NCI-H526 (cell line): Measurements from ENCODE around the gene ZDHHC9.
A peak's percentile ranks its signal among the peaks of the same experiment; 100 is the strongest.

Source experiments
- DNase-seq, 2 experiments: peaks; one replicate each; lab custom pipeline; 2025; lab: John Stamatoyannopoulos, UW

Gene ZDHHC9

DNA sequence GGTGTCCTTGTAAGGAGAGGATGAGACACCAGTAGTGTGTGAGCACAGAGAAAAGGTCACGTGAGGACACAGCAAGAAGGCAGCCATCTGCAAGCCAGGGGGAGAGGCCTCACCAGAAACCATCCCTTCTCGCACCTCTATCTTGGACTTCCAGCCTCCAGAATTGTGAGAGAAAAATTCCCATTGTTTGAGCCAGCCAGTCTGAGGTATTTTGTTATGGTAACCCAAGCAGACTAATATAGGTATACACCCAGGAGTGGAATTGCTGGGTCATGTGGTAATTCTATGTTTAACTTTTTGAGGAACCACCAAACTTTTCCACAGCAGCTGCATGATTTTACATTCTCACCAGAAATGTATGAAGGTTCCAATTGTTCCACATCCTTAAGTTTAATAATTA lies 25.6 kb downstream of the ZDHHC9 start:
- no peak for DNase-seq

DNA sequence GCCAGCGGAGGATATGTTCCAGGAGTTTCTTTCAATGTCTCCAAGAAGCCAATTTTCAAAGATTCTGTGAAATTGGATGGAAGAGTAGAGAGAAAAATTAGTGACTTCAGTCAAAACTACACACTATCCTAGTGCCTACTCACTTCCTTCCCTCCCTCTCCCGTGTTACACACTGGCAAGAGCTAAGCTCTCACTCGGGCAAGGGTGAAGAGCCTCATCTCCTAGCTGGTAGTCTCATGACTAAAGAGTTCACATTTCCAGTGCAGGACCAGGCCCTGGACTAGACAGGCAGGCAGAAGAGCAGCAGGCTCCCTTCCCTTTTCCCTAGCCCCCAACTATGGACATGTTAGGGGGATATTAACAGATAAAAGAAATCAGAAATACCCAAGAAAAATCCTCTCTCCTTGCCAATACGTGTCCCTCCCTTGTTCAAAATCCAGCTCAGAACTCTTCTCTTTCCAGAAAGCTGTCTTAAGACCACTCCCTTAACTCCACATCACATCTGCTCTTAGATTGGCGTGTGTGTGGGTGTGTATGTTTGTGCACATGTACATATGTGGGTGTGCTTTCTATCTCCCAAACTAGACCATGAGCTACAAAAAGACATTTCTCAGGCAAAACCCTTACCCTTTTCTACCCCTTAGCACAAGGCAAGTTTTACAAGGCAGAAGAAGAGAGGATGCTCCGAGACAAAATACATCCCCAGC lies 29.9 kb downstream of the ZDHHC9 start:
- no peak for DNase-seq

DNA sequence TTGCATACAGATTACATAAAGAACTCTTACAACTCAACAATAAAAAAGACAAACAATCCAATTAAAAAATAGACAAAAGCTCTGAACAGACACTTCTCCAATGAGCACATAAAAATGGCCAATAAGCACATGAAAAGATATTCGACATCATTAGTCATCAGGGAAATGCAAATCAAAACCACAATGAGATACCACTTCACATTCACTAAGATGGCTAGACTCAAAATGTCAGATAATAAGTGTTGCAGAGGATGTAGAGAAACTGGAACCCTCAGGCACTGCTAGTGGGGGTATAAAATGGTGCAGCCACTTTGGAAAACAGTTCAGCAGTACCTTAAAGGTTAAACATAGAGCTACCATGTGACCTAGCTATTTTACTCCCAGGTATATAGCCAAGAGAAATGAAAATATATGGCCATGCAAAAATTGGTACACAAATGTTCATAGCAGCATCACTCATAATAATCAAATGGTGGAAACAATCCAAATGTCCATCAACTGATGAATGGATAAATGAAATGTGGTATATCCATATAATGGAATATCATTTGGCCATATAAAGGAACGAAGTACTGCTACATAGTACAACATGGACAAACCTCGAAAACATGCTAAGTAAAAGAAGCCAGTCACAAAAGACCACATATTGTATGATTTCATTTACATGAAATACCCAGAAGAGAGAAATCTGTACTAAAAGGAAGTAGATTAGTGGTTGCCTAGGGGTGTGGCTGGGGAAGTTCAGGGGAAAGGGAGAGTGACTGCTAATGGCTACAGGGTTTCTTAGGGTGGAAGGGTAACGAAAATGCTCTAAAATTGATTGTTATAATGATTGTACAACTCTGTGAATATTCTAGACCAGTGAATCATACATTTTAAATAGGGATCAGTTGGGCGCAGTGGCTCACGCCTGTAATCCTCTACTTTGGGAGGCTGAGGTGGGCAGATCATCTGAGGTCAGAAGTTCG lies 34.6 kb downstream of the ZDHHC9 start:
- no peak for DNase-seq

DNA sequence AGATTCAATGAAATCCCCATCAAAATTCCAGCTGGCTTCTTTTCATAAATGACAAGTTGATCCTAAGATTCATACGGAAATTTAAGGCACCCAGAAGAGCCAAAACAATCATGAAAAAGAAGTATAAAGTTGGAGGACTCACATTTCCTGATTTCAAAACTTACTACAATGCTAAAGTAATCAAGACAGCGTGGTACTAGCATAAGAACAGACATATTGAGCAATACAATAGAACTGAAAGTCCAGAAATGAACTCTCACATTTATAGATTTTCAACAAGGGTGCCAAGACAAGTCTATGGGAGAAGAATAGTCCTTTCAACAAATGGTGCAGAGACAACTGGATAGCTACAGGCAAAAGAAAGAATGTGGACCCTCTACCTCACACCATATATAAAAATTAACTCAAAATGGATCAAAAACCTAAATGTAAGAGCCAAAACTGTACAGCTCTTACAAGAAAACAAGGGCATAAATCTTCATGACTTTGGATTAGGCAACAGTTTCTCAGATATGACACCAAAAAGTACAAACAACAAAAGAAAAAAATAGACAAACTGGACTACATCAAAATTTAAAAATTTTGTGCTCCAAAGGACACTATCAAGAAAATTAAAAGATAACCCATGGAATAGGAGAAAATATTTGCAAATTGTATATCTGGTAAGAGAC lies 35.4 kb downstream of the ZDHHC9 start:
- no peak for DNase-seq

DNA sequence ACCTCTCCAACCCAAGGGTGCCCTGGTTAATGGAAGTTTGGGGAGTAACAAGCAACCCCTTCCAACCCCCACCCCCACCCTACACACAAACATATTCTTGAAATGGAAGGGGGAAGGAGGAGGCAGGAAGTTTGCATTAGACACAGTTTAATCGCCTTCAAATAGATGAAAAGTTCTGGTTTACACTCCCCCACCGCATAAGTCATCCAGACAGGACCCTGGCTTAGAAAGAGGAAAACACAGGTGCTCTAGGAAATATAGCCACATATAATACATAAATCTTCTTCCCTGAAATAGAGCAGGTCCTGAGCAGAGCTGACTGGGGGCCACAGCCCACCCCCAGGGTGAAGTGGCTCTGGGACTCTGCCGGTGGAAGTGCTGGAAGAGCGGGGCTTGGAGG lies 38.9 kb downstream of the ZDHHC9 start:
- no peak for DNase-seq

DNA sequence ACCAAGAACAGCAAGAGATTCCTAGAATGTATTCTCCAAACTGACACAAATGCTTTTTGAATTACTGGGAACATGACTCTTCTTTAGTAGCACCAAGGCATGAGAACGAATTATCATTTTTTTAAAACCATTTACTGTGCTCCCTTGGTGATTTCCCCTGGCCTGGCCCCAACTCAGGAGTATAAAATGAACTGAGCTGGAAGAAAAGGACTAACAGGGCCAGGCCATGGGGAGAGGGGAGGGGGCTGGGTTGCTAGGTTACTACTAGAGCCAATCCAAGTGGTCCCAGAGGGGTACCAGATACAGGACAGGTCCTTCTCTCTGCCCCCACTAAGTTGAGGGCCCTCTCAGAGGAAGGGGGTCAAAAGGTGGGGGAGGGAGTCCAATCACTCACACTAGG lies 40.8 kb downstream of the ZDHHC9 start:
- no peak for DNase-seq

DNA sequence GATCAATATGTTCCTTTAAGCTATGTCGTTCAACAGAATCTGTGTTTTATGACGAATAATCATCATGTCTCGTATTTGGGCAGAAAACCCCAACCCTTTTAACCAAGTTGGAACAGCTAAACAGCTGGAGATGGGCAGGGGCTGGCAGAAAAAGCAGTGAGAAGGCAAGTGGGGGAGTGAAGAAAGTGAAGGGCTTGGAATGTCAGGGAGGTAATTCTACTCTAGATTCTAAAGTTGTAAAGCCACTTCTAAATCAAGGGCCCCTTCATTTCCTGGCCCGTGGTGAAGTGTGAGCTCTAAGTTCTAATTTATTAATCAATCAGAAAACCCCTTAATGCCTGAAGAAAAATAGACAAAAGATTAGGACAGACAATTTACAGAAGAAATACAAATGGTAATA lies 43.5 kb downstream of the ZDHHC9 start:
- DNase-seq, result no peak

DNA sequence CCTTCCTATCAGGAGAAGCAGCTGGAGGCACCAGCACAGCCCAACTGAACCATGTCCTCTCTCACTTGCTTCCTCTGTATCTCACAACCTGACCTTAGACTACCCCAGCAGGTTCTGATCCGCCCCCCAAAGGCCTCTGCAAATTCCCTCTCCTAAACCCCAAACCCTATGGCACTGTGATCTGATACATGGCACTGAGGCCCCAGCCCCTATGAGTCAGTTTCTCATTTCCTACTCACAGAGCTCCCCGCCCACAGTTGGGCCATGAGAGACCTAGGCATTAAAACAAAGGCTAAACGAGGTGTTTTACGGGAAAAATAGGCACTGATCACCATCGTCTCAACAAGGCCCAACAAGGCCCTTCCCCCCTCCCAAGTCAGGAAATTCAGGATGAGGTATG lies 44.8 kb downstream of the ZDHHC9 start:
- DNase-seq, result no peak

DNA sequence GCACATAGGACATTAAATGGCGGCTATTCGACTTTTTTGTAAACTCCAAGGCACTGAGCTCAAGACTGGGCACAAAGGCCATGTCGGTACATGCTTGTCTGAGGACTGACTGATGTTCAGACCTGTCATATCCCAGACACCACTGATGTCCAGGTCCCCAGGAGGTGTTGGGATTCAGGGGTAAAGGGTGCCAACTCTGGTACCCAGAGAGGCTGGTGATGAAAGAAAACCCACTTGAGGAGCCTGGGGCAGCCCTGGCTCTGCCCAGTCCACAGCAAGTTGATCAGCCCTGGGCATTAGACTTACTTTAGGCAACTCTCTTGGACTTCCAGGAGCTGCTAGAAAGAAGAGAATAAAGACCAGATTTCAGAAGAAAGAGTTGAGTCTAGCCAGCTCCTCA lies 45.2 kb downstream of the ZDHHC9 start:
- no peak for DNase-seq

DNA sequence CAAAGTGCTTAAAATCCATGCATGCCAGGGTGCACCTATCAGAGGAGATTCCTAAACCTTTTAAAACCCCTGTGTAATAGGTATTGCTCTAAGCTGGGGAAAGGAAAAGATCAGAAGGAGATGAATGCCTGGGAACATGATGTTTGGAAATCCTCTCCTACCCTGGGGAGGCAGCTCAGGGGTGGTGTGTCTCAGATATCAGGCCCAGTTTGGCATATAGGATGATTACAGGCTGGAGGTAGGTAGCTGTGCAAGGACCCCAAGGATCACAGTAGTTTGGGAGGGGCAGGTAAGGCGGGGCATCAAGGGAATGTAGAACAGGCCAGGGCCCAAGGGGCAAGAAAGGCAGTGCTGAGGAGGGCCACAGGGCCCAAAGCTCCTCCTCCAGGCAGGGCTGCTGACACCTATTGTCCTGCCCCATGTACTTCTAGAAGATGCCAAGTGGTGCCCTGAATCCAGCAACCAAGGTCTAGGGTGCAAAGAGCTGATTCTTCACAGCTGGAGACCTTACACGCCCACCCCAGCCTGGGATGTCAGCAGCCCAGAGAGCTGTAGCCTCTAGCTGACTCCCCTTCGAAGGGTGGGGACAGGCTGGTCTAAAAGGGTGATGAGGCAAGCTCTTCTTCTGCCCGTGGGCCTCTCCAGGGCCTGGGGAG lies 46.3 kb downstream of the ZDHHC9 start:
- DNase-seq, result no peak

DNA sequence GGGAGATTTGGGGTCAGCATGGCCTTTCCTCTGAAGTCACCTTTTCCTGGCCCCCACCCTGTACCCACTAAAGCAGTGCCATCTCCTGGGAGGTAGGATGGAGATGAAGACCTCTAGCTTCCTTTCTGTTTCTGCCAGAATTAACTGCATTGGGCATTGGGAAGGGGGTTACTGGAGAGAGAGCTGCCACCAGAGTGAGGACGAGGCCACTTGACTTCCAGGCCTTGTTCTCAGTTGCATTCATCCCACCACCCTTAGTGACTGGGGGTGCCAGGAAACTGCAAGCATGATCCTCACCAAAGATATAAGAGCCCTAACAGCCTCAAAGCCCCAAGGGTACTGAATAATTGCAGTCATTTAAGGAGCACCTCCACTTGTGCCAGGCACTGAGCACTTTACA lies 48.1 kb downstream of the ZDHHC9 start:
- no peak for DNase-seq

DNA sequence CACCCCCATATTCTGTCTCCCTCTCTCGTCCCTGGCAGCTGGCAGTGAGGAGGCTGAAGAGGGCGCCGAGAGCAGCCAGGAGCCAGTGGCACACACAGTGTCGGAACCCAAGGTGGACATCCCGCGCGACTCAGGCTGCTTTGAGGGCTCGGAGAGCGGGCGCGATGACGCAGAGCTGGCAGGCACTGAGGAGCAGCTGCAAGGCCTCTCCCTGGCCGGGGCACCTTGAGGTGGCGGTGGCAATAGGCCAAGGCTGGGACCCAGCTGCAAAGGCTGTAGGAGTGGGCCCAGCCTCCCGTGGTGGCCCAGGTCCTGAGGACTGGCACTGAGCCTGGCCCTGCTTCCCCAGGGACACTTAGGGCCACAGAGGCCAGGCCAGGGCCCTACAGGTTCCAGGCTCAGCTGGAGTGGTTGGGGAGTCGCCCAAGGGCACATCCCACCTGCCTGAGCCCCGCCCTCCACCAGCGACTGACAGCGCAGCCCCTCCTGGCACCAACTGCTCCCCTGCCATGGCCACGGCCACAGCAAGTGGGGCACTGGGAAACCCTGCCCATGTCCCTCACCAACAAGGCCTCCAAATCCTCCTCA lies 50.0 kb downstream of the ZDHHC9 start:
- no peak for DNase-seq

DNA sequence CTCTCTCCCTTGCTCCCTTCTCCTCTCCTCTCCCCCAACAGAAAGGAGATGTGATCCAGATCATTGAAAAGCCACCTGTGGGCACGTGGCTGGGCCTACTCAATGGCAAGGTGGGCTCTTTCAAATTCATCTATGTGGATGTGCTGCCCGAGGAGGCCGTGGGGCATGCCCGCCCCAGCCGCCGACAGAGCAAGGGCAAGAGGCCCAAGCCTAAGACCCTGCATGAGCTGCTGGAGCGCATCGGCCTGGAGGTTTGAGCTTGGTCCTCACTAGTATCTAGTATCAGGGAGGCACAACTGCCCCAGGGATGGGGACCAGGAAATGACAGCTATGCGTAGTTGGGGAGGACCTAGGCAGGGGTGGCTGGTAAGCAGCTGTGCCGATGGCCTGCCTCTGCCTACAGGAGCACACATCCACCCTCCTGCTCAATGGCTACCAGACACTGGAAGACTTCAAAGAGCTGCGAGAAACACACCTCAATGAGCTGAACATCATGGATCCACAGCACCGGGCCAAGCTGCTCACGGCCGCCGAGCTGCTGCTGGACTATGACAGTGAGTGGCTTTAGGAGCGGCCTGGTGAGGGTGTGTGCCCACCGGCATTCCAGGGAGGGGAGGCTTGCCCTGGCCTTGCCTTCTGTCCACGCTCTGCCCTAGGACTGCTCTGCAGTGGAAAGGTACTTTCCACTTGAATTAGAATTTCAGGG lies 50.9 kb downstream of the ZDHHC9 start:
- no peak for DNase-seq

DNA sequence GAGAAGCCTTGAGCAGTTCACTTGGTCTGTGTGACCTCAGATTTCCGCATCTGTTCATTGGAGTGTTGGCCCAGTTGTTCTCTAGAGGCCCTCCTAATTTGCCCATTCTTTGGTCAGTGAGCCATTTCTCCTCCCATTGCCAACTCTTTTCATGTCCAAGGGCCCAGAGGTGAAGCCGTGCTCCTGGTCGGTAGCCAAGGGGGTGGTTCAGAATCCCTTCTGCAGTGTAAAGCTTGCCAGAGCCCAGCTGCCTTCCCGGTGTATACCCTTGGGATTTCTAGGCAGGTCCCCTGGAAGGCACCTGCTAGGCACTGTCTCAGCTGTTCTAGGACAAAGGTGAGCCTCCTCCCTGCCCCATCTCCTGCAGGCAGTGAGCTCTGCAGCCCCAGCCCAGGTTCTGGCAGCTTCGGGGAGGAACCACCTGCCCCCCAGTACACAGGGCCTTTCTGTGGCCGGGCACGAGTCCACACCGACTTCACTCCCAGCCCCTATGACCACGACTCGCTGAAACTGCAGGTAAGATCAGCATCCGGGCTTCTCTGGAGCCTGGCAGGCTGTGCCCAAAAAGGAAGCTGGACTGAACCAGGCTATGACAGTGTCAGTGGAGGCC lies 51.6 kb downstream of the ZDHHC9 start:
- peak; percentile 2 to 44 for DNase-seq

DNA sequence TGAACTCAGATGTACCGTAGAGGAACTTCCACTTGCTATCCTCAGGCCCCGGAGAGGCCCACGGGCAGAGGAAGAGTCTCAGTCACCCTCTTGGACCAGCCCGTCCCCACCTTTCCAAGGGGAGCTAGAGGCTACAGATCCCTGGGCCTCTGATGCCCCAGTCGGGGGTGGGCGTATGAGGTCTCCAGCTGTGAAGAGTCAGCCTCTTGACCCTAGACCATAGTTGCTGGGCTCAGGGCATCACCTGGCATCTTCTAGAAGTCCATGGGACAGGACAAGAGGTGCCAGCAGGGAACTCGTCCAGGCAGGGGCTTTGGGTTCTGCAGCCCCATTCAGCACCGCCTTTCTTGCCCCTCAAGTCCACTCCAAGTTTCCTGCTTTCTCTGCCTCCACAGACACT lies 52.4 kb downstream of the ZDHHC9 start:
- no peak for DNase-seq

DNA sequence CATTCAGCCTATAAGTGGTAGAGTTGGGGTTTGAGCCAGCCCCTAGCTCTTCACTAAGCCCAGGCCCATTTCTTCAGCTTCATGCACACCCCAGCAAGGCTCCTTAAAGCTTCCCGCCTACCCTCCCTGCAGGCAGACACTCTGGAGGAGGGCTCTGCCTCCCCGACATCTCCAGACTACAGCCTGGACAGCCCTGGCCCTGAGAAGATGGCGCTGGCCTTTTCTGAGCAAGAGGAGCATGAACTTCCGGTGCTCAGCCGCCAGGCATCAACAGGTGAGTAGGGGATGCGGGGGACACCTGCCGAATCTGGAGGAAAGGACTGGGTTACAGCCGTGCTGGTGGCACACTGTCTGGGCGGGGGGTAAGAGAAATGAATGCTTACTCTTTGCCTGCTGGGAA lies 52.9 kb downstream of the ZDHHC9 start:
- DNase-seq, result no peak

DNA sequence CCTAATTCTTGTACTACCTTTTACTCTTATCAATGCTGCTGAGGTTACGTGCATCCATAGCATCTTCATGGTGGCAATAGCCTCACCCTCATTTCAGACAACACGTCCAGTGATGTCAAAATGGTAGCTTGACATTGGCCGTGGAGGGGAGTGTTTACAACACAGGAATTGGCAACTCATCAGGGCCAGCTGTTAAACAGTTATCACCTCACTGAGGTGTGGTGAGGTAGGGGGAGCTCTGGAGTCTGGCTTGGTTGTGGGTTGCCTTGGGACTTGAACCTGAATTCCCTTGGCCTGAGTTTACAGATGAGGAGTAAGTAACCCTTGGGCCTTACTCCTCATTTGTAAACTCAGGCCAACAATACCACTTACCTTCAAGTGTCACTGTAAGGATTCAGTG lies 53.5 kb downstream of the ZDHHC9 start:
- no peak for DNase-seq

DNA sequence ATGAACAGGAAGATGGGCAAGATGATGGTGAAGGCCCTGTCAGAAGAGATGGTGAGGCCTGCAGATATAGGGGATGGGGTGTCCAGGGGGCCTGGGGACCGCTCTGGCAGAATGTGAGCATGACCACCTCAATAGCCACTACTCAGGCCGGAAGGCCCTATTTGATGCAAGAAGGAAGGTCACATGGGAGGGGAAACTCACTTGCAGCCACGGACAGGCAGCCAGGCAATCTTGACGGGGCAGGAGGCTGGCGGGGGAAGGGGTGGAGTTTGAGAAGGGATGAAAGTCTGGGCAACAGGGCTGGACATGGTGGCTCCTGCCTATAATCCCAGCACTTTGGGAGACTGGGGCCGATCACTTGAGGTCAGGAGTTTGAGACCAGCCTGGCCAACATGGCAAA lies 55.2 kb downstream of the ZDHHC9 start:
- no peak for DNase-seq

DNA sequence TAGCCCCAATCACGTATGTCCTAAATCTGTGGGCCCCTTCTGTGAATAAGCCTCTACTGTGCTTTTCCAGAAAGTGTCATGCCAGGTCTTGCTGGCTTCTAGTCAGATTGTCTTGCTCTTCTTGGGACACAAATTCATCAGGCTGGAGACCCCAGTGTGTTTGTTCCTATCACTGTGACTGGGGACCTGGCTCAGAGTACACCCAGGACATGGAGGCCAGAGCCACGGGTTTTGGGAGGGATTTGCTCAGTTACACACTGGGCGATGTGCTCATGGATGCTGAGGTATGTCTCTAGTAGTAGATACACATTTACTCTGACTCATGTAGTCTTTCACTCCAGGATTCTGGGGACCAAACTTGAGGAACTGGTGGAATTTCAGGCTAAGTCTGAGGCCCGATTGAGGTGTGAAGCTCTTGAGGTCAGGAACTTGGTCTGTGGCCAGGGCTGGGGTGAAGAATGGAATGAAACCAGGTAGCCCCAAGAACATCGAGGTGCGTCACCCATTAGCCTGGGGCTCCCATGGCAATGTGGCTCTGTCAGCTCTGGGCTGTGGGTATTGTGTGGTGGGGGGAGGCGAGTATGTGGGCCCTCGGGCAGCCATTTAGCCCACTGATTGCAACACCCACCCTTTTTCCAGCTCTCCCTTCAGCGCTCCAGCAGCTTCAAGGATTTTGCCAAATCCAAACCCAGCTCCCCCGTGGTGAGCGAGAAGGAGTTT lies 56.2 kb downstream of the ZDHHC9 start:
- DNase-seq, result no peak

DNA sequence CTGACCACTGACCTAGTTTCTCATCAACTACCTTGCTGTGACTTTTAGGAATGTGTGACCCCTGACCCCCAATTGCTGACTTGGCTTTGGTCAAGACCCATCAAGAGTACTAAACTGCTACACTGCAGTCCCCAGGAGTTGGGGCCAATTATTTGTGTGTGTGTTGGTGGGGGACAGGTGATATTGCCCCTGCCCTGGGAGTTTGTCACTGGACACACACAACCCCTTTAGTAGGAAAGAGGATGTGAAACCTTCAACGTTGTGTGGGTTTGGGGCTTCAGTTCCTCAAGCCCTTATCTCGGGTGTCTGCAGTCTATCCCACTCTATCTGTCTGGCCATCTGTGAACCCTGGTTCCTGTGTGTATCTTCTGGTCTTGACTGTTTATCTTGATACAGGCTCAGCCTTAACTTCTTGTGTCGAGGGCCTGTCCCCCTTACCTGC lies 57.5 kb downstream of the ZDHHC9 start:
- no peak for DNase-seq
